ENCODE results near the gene UBE2V1.

DNA sequence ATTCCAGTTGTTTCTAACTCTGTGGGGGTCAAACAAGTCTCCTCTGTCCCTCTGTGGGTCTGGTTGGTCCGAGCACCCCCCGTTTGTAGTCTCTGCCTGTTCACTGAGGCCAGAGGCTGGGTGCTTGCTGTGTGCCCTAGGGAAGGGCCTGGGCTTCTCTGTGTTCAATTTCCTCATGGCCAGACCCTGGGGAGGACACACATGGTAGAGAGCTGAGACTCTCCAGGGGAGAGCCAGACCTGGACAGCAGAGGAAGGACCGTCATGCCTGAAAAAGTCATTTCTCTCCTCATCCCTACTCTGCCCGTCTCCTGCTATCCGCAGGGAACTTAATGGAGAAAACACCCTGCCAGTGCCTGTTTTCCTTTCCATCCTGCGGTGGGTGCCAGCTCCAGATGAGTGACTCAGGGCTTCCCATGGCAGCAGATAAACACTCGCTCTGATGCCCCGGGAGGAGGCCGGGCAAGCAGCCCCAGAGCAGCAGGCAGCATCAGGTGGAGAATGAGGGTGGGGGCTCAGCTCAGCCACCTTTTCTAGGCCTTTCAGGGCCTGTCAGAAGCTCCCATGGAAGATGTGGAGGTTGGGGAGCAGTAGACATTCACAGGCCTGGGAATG, 78.3 kb downstream of the UBE2V1 start:
- TF ChIP-seq CTCF (IDR thresholded peaks at IDR 0.05; ENCODE audit: insufficient read depth, low read length, poor library complexity, severe bottlenecking) (no peak), EZH2phosphoT487 (conservative IDR thresholded peaks at IDR 0.05; ENCODE audit: low read length) (no peak)

All from SU-DHL-6 (cell line).